Astrocyte (in vitro differentiated cells and primary cell): Measurements from ENCODE around the gene MYT1.

Experiments
- EZH2 ChIP-seq: IDR thresholded peaks from 2 replicates; pipeline ENCODE4 v1.6.1; 2012; ENCODE audit warnings: mild to moderate bottlenecking, low read length, inconsistent platforms; ENCODE audit not compliant: insufficient read depth
- TF ChIP-seq, protein P1 (sequence below): IDR thresholded peaks from 2 replicates; pipeline ENCODE4 v1.5.1; 2011; ENCODE audit warnings: low read depth, mild to moderate bottlenecking, inconsistent platforms, low read length, moderate library complexity; ENCODE audit not compliant: insufficient read depth

DNA sequence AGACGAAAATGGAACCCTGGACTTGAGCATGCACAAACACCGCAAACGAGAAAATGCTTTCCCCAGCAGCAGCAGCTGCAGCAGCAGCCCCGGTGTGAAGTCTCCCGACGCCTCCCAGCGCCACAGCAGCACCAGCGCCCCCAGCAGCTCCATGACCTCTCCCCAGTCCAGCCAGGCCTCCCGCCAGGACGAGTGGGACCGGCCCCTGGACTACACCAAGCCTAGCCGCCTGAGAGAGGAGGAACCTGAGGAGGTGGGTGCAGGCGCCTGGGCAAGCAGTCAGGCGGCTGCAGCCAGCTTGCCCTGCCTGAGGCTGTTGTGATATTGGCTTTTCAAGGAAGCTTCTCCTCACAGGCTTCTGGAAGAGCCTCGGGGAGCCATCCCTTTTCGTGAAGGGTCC, 55.5 kb downstream of the MYT1 start:
- TF ChIP-seq, protein P1, sequence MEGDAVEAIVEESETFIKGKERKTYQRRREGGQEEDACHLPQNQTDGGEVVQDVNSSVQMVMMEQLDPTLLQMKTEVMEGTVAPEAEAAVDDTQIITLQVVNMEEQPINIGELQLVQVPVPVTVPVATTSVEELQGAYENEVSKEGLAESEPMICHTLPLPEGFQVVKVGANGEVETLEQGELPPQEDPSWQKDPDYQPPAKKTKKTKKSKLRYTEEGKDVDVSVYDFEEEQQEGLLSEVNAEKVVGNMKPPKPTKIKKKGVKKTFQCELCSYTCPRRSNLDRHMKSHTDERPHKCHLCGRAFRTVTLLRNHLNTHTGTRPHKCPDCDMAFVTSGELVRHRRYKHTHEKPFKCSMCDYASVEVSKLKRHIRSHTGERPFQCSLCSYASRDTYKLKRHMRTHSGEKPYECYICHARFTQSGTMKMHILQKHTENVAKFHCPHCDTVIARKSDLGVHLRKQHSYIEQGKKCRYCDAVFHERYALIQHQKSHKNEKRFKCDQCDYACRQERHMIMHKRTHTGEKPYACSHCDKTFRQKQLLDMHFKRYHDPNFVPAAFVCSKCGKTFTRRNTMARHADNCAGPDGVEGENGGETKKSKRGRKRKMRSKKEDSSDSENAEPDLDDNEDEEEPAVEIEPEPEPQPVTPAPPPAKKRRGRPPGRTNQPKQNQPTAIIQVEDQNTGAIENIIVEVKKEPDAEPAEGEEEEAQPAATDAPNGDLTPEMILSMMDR, result no peak
- no peak for TF ChIP-seq EZH2
